ENCODE data around the gene FTO. TPM values are rescaled to one million over a fixed set of nuclear protein-coding genes. Genes with fewer than 3 reads are reported as not detected.

FTO gene
- total and polyA plus RNA-seq, 2 of the 13 experiments (the other 11 are each of a cell fraction or from before 2014, with no cell fraction given): 41.6 to 55.8 TPM

GRCh38 chr16:54175169-54175551 lies 471.2 kb downstream of the FTO start (continued):
- no peak for TF ChIP-seq ZNF703 (CRISPR knock-in tag; IDR thresholded peaks at IDR 0.05; ENCODE audit: borderline replicate concordance)
- TF ChIP-seq HINFP (CRISPR knock-in tag; IDR thresholded peaks at IDR 0.05; ENCODE audit: low read depth): 0 out of 2 replicates have a peak, but pooled peaks have one; percentile 49
- TF ChIP-seq IKZF1 (IDR thresholded peaks at IDR 0.05): no peak
- TF ChIP-seq ZBTB8A (CRISPR knock-in tag; IDR thresholded peaks at IDR 0.05; ENCODE audit: borderline replicate concordance, low read depth): no peak
- TF ChIP-seq ZEB1 (IDR thresholded peaks at IDR 0.05; ENCODE audit: insufficient replicate concordance, low read depth): no peak
- TF ChIP-seq ZNF317 (CRISPR knock-in tag; IDR thresholded peaks at IDR 0.05): no peak
- peak; percentile 66 for TF ChIP-seq RARA (CRISPR knock-in tag; IDR thresholded peaks at IDR 0.05)
- 0 out of 2 replicates have a peak, but pooled peaks have one; percentile 54 for TF ChIP-seq HNF4G (IDR thresholded peaks at IDR 0.05; ENCODE audit: borderline replicate concordance, low read depth, low read length)
- no peak for TF ChIP-seq HNF4G (CRISPR knock-in tag; IDR thresholded peaks at IDR 0.05; ENCODE audit: borderline replicate concordance, low read depth)
- no peak for TF ChIP-seq ZBTB49 (CRISPR knock-in tag; IDR thresholded peaks at IDR 0.05; ENCODE audit: borderline replicate concordance)
- no peak for TF ChIP-seq ZBTB33 (CRISPR knock-in tag; IDR thresholded peaks at IDR 0.05)
- no peak for TF ChIP-seq CREBL2 (CRISPR knock-in tag; IDR thresholded peaks at IDR 0.05; ENCODE audit: borderline replicate concordance)
- TF ChIP-seq TBX3 (IDR thresholded peaks at IDR 0.05; ENCODE audit: borderline replicate concordance): no peak; the same call in 1 of the 2 replicates
- 0 out of 2 replicates have a peak, but pooled peaks have one; percentile 14 for TF ChIP-seq ZBTB38 (CRISPR knock-in tag; IDR thresholded peaks at IDR 0.05)
- TF ChIP-seq CENPBD1 (CRISPR knock-in tag; IDR thresholded peaks at IDR 0.05; ENCODE audit: borderline replicate concordance, low read depth): no peak
- TF ChIP-seq NR2C2 (CRISPR knock-in tag; IDR thresholded peaks at IDR 0.05; ENCODE audit: borderline replicate concordance): no peak
- peak; percentile 26; the same call in 1 of the 2 replicates for TF ChIP-seq ZGPAT (CRISPR knock-in tag; IDR thresholded peaks at IDR 0.05)
- TF ChIP-seq HOXA5 (CRISPR knock-in tag; IDR thresholded peaks at IDR 0.05): no peak; the same call in 1 of the 2 replicates
- peak; percentile 92 for TF ChIP-seq GATAD2A (CRISPR knock-in tag; IDR thresholded peaks at IDR 0.05)
- TF ChIP-seq HOXA9 (CRISPR knock-in tag; IDR thresholded peaks at IDR 0.05; ENCODE audit: borderline replicate concordance): no peak
- TF ChIP-seq RNF2 (conservative IDR thresholded peaks at IDR 0.05; ENCODE audit: low read depth): no peak
